Activated effector memory CD4-positive, alpha-beta T cell treated with Interleukin-2 at 50 U/mL for 16 hours (primary cell): ENCODE results near the gene CERS5.
A peak's percentile ranks its signal among the peaks of the same experiment; 100 is the strongest.

Source experiments
- DNase-seq: peaks from one replicate; pipeline ENCODE4 v3.0.0-alpha.2; 2020

The CERS5 gene

DNA sequence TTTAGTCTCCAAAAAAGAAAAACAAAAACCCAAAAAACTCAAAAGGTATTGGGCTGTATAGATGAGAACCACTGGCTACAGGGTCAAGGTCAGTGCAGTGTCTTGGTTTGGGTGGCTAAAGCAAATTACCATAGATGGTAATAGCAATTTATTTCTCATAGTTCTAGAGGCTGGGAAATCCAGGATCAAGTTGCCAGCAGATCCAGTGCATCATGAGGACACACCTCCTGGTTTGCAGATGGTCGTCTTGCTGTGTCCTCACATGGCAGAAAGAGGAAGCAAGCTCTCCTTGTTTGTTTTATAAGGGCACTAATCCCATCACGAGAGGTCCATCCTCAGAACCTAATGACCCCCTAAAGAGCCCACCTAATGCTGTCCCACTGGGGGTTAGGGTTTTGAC is 44.0 kb downstream of the CERS5 start:
- no peak for DNase-seq

DNA sequence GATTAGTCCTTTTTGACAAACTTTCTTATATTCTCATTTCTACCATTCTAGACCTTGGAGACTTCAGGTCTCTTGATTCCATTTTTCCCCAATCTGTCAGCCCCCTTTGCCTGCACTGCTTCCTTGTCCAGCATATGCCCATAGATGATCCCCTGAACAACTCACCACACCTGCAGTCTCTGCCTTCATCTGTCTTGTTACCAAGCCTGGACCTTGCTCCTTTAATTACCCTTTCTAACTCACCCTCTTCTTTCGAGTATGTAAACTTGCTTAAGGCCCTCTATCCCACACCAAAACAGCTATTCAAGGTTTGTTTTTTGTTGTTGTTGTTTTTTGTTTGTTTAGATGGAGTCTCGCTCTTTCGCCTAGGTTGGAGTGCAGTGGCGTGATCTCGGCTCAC is 45.5 kb downstream of the CERS5 start:
- DNase-seq: no peak

DNA sequence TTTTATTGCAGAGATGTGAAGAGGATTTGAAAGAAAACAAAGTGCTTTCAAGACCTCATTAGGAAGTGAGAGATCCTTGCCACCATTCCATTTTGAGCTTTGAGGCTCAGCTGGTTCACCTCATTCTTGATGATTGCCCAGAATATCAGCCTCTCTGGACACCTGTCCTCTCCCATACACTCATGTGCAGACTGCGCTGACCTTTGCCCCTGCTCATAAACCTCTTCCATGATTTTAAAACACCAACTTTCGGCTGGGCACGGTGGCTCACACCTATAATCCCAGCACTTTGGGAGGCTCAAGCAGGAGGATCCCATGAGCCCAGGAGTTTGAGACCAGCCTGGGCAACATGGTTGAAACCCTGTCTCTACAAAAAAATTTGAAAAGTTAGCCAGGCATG is 46.2 kb downstream of the CERS5 start:
- no peak for DNase-seq

DNA sequence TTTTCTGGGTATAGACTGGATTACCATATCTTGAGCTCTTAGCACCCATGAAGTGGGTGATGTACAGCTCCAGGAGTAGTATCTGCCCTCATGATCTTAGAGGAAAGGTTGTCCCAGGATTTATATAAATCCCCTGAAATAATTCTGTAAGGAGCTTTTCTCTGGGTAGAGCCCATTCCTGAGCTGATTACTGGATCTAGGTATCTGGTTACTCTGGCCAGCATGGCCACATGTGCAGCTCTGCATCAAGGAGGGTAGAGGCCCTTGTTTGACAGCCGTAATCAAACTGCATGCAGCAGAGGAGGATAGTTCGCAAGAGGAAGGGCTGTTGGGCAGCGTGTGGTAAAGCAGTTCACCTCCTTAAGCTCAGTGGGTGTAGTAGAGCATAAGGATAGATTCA is 46.6 kb downstream of the CERS5 start:
- no peak for DNase-seq

DNA sequence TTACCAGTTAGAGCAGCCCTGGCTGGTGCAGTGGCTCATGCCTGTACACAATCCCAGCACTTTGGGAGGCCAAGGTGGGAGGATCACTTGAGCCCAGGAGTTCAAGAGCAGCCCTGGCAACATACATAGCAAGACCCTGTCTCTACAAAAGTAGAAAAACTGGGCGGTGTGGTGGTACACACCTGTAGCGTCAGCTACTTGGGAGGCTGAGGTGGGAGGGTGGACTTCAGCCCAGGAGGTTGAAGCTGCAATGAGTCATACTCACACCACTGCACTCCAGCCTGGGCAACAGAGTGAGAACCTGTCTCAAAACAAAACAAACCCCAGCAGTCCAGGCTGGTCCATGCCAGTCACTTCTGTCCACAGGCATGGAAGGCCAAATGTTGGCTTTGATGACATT is 47.8 kb downstream of the CERS5 start:
- no peak for DNase-seq

DNA sequence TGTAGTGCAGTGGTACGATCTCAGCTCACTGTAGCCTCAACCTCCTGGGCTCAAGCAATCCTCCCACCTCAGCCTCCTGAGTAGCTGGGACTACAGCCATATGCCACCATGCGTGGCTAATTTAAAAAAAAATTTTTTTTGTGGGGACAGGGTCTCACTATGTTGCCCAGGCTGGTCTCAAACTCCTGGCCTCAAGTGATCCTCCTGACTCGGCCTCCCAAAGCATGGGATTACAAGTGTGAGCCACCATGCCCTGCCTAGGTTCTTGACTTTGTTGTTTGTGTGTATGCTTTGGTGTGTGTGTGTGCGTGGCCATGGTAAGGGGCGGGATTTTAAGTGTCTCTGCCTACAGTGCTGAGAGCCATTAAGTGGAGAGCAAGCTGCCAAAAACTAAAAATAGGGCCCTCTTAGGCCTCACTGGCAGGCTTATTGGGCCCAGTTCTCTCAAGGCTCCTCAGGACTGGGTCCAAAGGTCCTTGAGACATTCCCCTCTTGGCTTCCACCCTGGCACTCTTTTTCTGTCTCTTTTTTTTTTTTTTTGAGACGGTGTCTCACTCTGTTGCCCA is 50.0 kb downstream of the CERS5 start:
- no peak for DNase-seq

DNA sequence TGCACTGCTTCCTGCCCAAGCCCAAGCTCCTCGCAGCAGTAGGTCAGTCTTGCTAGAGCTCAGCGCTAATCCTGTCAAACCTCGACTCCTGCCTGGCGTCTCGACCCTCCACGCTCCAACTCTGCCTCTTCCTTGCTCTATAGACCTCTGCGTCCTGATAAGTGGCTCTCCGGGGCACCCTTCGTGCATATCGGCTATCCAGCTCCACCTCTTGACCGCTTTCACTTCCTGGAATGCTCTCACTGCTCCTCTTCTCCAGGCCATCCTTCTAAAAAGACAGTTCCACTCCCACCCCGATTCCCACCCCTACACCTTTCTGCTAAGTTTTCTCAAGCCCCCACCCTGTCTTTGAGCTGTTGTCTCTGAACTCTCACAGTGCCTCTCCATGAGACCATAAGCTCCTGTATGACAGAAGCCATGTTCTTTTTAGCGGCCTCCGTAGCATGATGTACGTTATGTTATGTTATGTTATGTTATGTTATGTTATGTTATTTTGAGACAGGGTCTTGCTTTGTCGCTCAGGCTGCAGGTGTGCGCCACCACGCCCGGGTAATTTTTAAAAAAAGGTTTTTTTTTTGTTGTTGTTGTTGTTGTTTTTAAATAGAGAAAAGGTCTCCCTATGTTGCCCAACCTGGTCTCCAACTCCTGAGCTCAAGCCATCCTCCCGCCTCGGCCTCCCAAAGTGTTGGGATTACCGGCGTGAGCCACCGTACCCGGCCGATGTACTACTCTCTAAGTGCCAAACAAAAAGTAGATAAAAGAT is 54.5 kb downstream of the CERS5 start:
- DNase-seq: no peak

DNA sequence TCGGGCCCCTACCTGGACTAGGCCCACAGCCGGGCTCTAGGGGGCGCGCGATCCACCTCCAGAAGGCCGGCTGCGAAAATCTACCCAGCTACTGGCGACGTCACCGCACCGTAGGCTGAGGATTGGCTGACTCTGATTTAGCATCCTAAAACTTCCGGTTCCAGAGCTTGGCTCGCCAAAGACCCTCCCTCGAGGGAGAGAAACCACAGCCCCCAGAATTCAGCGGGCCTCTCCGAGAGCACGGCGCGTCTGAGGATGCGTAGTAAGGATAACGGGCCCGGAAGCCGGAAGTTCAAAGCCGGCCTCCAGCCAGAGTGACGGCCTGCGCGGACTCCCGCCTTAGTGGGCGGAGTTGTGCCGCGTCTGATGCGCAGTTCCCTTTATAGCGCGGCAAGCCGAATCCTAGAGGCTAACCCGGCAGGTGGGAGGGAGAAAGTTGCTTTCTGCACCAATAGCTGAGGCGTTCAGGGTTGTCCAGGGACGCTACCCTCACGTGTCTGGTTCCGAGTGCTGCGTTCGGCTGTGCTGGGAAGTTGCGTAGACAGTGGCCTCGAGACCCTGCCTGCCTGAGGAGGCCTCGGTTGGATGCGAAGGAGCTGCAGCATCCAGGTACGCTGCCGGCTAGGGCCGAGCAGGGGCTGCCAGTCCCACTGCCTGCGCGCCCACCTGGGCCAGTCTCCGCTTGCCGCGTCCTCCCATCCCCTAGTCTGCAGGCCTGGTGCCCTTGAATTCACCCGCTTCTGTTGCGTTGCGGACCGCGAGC is 55.3 kb downstream of the CERS5 start, which contains the start of gene COX14:
TSS of gene COX14 (plus strand) at position 544 of the 763 bp plus-strand sequence. CDS start 7,808 bp downstream, outside the sequence.
- peak; percentile 99 for DNase-seq

DNA sequence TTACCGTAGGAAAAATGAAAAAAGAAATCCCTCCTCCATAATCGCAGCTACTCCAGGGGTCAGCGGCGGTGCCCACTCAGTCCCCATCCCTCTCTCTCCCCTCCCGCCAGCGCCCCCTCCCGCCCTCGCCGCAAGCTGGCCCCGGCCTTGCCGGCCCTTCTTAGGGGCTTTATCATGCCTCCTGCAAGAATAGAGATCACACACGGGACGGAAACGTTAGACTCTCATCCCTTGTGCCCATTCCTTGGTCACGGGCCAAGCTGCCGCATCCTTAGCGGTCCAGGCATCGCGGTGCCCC is 55.8 kb downstream of the CERS5 start:
- DNase-seq: no peak

DNA sequence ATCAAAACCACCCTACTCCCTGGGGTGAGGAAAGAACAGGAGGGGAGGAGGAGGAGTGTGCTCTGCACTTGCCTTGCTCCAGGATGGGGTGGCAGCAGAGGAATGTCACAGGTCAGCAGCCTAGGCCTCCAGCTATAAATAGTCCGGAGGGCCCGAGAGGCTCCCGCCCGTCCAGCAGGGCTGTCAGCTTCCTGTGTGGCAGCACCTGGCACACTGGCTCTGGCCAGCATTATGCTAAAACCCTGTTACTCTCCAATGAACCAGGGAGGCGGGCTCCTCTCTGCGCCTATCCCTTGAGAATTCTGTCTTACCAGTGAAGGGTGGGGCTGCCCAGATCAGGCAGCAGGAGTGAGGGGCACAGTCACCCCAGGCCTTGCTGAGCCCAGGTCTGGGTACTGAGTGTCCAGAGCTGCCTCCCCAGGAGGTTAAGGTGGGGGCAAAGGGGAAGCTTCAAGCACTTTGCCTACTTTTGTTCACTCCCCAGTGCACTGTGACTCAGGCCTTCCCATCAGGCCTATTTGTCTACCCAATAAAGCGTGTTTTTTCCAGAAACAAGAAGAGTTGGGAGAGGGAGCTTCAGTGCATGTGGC is 56.3 kb downstream of the CERS5 start:
- no peak for DNase-seq

DNA sequence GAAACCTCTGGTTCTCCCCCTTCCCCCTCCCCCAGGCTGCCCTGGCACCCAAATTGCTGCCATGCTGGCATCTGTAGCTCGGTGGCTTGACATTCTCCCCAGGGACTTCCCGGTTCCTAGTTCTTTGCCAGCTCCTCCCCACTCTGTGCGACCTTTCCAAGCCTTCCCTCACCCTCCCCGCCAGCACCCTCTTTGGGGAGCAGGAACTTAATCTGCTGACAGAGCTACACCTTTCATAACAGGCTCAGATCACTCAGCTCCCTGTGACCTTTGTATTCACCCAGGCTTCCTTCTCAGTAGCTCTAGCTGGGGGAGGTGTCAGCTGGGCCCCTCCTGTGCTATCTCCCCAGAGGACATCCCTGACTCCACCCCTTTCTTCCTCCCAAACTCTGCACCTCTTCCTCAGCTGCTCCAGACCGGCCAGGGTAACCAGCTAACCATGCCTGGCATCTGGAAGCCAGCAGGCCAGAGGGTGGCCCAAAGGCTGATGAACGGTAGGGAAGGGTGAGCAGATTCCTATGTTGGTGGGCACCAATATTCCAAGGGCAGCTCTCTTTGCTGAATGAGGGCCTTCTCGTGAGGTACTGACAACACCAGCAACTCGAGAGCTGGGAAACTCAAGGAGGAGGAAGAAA is 56.9 kb downstream of the CERS5 start:
- no peak for DNase-seq

DNA sequence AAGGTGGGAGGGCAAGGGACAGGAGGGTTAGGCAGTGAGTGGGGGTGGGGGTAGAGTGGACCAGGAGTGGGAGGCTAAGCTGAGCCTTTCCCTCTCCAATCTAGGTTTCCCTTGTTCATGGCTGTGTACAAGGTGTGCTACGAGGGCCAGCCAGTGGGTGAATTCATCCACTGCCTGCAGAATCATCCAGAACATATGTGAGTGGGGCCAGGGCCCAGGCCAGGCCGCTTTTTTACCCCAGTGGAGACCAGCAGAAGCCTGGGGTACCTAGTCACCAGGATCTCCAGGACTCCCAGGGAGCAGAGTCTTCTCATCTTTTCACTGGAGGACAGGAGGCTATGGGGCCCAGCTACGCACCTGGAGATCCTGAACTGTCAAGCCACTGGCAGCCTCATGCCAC is 57.9 kb downstream of the CERS5 start:
- no peak for DNase-seq

DNA sequence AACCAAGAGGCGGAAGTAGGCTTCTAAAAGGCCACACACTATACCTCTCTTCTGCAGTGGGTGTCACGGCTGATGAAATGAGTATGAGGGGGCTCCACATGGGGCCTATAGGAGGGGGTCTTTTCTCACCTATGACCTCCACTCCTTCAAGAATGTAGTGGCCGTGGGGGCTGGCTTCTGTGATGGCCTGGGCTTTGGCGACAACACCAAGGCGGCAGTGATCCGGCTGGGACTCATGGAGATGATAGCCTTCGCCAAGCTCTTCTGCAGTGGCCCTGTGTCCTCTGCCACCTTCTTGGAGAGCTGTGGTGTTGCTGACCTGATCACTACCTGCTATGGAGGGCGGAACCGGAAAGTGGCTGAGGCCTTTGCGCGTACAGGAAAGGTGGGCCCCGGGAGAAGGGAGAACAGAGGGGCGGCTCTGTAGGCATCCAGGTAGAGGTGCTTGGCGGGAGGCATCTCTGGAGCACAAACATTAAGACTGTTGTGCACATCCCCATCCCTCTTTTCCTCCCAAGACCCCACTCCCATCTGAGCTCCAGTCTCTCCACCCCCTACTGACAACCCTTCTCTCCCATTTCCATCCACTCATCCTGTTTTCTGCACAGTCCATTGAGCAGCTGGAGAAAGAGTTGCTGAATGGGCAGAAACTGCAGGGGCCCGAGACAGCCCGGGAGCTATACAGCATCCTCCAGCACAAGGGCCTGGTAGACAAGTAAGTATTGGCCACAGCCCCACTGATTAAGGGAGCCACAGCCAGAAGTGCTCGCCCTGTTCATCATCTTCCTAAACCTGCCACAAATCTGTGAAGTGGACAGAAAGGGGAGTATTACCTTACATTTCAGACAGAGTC is 59.5 kb downstream of the CERS5 start:
- no peak for DNase-seq

DNA sequence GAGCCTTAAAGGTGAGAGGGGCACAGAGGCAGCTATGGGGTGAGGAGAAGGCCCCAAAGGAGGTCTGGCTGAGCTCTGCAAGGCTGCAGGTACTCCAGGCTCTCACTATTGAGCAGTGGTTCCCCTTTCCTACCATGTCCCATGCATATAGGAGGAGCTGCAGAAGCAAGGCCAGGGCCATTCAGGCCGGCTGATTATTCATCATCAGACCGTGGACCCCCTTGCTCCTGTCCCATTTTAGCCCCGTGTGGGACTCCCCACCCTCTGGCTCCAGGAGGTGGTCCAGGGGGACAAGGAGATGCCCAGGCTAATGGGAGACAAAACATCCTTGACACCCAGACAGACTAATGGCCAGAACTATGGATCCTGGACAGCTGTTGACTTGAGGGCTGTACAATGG is 60.3 kb downstream of the CERS5 start:
- no peak for DNase-seq

DNA sequence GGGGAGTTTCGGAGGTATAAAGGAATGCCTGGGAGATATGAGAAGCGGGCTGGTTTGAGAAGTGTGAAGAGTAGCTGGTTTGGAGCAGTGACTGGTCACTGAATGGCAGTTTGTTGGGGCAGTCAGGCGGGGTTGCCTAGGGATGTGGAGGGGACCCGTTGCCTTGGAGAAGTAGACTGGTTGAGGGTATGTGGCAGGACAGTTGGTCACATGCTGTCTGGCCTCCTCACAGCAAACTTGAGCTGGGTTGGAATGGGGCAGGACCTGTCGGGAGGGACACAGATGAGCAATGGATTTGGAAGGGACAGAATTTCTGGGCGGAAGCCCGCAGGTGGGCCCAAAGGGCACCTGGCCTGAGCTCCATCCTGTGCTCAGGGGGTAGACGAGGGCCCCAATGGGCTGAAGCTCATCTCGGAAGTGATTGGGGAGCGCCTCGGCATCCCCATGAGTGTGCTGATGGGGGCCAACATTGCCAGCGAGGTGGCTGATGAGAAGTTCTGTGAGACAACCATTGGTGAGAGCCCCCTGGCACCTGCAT is 61.2 kb downstream of the CERS5 start:
- DNase-seq: no peak

DNA sequence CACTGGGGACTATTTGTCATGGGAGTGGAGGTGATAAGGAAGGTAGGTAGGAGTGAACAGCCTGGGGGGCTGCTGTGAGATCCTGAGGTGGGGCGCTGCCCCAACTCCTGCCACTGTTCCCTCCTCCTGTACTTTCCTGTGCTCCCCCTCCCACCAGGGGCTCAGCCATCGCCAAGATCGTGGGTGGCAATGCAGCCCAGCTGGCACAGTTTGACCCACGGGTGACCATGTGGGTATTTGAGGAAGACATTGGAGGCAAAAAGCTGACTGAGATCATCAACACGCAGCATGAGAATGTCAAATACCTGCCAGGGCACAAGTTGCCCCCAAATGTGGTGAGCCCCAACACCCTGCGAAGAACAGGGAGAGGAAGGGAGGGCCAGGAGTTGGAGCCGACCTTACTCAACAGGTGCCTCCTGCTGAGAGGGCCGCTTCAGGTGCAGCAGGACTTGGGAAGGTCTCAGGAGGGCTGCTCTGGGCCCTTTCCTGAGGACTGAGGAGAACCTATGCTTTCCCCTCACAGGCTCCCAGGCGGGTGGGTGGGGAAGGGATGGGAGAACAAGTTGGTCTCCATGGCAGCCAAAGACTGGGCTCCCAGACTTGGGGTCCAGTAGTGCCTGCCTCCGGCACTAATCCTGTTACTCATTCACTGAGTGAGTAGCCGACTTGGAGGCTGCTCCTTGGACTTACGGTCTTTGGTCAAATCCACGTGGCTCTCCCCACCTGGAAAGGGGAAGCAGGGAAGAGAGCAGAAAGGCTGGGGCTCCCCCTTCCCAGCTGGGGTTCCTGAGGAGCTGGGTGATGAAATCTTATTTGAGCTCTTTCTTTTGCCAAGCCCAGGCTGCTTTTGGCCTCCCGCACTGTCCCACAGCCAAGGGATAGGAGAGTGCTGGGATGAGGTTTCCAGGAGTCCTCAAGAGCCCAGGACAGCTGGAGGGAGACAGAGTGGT is 62.5 kb downstream of the CERS5 start:
- DNase-seq: no peak

DNA sequence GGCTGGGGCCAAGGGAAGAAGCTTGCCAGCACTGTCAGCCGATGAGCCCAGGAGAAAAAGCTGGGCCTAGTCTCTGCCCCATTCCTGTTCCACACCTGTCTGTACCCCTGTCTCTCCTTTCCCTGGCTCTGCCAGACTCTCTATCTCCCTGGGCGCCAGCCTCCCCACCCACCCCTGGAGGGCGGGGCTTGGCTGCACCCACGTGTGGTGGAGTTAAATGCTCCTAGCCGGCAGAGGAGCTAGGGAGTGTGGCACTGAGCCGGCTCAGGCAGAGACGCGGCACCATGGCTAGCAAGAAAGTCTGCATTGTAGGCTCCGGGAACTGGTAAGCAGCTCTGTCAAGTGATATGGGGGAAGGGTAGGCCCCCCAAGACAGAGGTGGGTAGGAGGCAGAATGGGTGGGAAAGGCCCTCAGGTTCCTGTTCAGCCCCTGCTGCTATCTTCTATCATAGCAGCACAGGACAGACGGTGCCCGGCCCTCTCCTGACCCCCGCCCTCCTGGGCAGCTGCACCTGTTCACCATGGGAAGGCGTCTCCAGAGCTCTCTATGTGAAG is 63.3 kb downstream of the CERS5 start, which contains the start of gene GPD1:
TSS of gene GPD1 (plus strand) at position 242 of the 555 bp plus-strand sequence. CDS start at position 285, 43 bp downstream.
- DNase-seq: no peak

DNA sequence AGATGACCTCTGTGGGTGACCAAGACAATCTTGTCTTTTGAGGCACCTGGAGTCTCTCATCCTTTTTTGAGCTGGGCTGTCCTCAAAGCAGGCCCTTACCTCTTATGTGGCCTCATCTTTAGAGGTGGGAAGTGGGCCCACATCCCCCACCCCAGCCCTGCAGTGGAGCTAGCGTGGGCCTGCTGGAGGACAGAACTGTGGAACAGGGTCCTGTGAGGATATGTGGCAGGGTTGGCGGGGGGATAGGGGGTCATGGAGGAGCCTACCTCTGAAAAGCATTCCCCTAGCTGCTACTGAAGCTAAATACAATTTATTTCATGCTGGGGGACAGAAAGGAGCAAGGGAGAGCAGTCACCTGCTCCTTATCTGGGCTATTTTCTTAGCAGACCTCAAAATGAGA is 63.8 kb downstream of the CERS5 start:
- no peak for DNase-seq

DNA sequence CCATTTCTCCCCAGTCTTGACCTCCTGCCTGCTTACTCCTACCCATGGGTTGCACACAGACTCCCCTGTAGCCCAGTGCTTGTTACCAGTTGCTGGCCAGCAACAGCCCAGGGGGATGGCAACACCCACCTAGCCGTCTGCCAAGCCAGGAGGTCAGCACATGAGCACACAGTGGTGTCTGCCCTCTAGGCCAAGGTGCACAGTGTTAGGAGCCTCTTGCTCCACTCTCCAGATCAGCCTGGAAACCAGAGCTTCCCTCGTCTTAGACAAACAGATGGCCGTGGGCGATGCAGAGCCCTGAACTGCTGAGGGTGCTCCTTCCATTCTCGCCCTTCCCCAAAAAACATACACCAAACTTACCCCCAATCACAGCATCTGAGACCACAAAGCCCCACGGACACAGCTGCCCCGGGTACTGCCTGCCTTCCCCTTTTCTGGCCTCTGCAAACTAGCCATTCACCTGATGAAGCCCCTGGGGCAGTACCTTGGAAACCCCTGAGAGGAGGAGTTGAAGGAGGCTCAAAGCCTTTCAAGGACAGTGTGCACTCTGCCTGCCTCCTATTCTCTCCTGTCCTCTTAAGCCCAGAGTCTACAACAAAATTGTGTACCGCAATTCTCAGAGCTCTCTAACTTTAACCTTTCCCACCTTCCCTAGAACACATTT is 64.4 kb downstream of the CERS5 start:
- no peak for DNase-seq

DNA sequence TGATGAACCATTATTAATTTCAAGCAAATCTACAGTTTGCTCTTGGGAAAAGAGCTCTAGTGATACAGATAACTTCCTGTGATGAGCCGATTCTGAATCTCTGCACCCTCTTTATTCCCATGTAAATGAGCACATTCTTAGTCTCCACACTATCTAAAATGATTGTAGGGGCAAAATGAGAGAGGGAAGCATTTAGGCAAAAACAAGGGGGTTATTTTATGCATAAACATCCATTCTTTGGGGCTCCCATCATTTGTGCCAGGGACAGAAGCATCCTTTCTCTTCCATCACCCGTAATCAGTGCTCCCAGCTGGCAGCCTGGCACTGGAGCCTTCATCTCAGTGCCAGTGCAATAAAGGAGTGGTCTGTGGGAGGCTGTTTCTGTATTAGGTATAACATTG is 65.0 kb downstream of the CERS5 start:
- DNase-seq: no peak
